Keratinocyte (primary cell): ENCODE measurements around the gene ACD. TPM values are rescaled to one million over a fixed set of nuclear protein-coding genes. Genes with fewer than 3 reads are reported as not detected.

Experiments
- DNase-seq: peaks from one replicate; pipeline ENCODE4 v3.0.0-alpha.2; 2011; ENCODE audit warnings: low read depth, missing footprints, low spot score
- FAIRE-seq: peaks from 2 replicates; lab custom pipeline; 2011; peaks lifted over from hg19 to GRCh38; lab: Jason Lieb, UNC
- H2AFZ ChIP-seq: 2 replicates; pipeline ENCODE4 v1.6.0; 2012; ENCODE audit warnings: low read length, control low read depth, inconsistent platforms; ENCODE audit not compliant: control insufficient read depth
- H3K27ac ChIP-seq: 2 replicates; pipeline ENCODE4 v1.5.1; 2011; ENCODE audit warnings: low read length; ENCODE audit not compliant: control insufficient read depth, insufficient read depth
- H3K27me3 ChIP-seq: 3 replicates; pipeline ENCODE4 v1.6.0; 2011; ENCODE audit warnings: low read length; ENCODE audit not compliant: control insufficient read depth, insufficient read depth; ENCODE audit errors: extremely low read depth
- H3K36me3 ChIP-seq, 2 experiments: 2 replicates in 1 of 2; 3 replicates in 1 of 2; pipeline ENCODE4 v1.5.1; 2011; ENCODE audit warnings: low read length in 2 of 2, mild to moderate bottlenecking in 1 of 2; ENCODE audit not compliant: control insufficient read depth in 2 of 2, insufficient read depth in 2 of 2; ENCODE audit errors: extremely low read depth in 1 of 2
- H3K4me1 ChIP-seq: 3 replicates; pipeline ENCODE4 v1.5.1; 2011; ENCODE audit warnings: low read length; ENCODE audit not compliant: control insufficient read depth, insufficient read depth; ENCODE audit errors: extremely low read depth
- H3K4me2 ChIP-seq: 3 replicates; pipeline ENCODE4 v1.6.0; 2011; ENCODE audit warnings: low read depth, low read length; ENCODE audit not compliant: control insufficient read depth, insufficient read depth; ENCODE audit errors: extremely low read depth
- H3K4me3 ChIP-seq, 3 experiments: fragments of 200-600 bp in 1 of 3; sonication (generic) in 1 of 3; 2 replicates in 2 of 3; 3 replicates in 1 of 3; pipeline ENCODE4 v1.5.1; 2011 to 2016; ENCODE audit warnings: low read length in 3 of 3, mild to moderate bottlenecking in 3 of 3, control low read depth in 2 of 3, inconsistent platforms in 1 of 3, low read depth in 1 of 3, mixed read lengths in 1 of 3, mixed run types in 1 of 3, moderate library complexity in 1 of 3; ENCODE audit not compliant: control insufficient read depth in 2 of 3, insufficient read depth in 2 of 3; ENCODE audit errors: extremely low read depth in 1 of 3
- H3K79me2 ChIP-seq: 2 replicates; pipeline ENCODE4 v1.6.0; 2012; ENCODE audit warnings: low read length; ENCODE audit not compliant: control insufficient read depth, insufficient read depth
- H3K9ac ChIP-seq: 3 replicates; pipeline ENCODE4 v1.6.0; 2011; ENCODE audit warnings: low read length; ENCODE audit not compliant: control insufficient read depth, insufficient read depth; ENCODE audit errors: extremely low read depth
- H3K9me1 ChIP-seq: 3 replicates; pipeline ENCODE4 v1.6.0; 2011; ENCODE audit warnings: low read length; ENCODE audit not compliant: control insufficient read depth, insufficient read depth; ENCODE audit errors: extremely low read depth
- H3K9me3 ChIP-seq: 2 replicates; pipeline ENCODE4 v1.5.1; 2012; ENCODE audit warnings: low read depth, low read length; ENCODE audit not compliant: control insufficient read depth
- H4K20me1 ChIP-seq: 3 replicates; pipeline ENCODE4 v1.6.0; 2011; ENCODE audit warnings: low read length; ENCODE audit not compliant: control insufficient read depth, insufficient read depth; ENCODE audit errors: extremely low read depth
- CTCF ChIP-seq, 3 experiments: IDR thresholded peaks in 1 of 3; conservative IDR thresholded peaks in 1 of 3; optimal IDR thresholded peaks in 1 of 3; 2 replicates in 2 of 3; 3 replicates in 1 of 3; pipeline versions ENCODE3 to v1.5.1; 2011; ENCODE audit warnings: low read length in 3 of 3, mild to moderate bottlenecking in 3 of 3, moderate library complexity in 2 of 3, control low read depth in 1 of 3, inconsistent platforms in 1 of 3; ENCODE audit not compliant: insufficient read depth in 2 of 3; ENCODE audit errors: extremely low read depth in 1 of 3
- EZH2 ChIP-seq: IDR thresholded peaks from one replicate; pipeline ENCODE4 v1.6.1; 2012; ENCODE audit warnings: inconsistent platforms, mild to moderate bottlenecking, low read length, moderate library complexity
- dilution Hi-C: fragments of 300-500 bp; cut with MboI; formaldehyde crosslinking; loops from one replicate; pipeline ENCODE4 v1.7.0; 2020; ENCODE audit warnings: low sequenced_read_pairs; ENCODE audit not compliant: extremely low pct_ligation_motif_present
- polyA plus RNA-seq, 5 experiments: library from polyadenylated mRNA; depleted of rRNA in 3 of 5; stranded (reverse) in 3 of 5; stranded (forward) in 1 of 5; unstranded in 1 of 5; fragments of >200 nt; gene quantifications; 1 replicate in 1 of 5; 2 replicates in 3 of 5; 3 replicates in 1 of 5; pipeline versions ENCODE4 v1.2.1 to v1.2.3, GENCODE V29; 2011 to 2012; ENCODE audit warnings: missing spikeins in 2 of 5, low read depth in 1 of 5, low replicate concordance in 1 of 5

The ACD gene
- polyA plus RNA-seq, 1 donor (not counting 4 experiments of a cell fraction or from before 2014, with no cell fraction given): 12.9 TPM

DNA sequence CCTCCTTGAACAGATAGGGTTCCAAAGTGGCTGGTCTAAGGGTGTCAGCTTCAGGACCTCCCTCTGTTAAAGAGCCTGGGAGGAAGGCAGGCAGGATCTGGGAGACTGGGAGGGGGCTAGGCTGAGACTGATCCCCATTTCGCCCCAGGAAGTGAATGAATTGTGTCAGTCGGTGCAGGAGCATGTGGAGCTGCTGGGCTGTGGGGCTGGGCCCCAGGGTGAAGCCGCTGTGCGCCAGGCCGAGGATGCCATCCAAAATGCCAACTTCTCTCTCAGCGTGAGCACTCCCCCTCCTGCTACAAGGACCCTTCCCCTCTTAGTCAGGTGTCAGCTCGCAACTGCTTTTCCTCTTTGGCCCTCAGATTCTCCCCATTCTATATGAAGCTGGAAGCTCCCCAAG, 9.0 kb downstream of the ACD start:
- Histone ChIP-seq H3K27me3 (peaks cover 89% of the 10 kb centered on the region), H3K4me3 (no peak overlapping the region), H3K9ac (no peak overlapping the region), H3K9me3 (no peaks in the 10 kb centered on the region), H3K4me2 (no peak overlapping the region), H3K36me3 (no peaks in the 10 kb centered on the region), H3K27ac (no peak overlapping the region), H3K9me1 (no peaks in the 10 kb centered on the region), H2AFZ (no peak overlapping the region), H3K79me2 (no peaks in the 10 kb centered on the region), H4K20me1 (peaks cover 2% of the 10 kb centered on the region), H3K4me1 (no peaks in the 10 kb centered on the region)
- dilution Hi-C loops: no loop called here
- TF ChIP-seq CTCF (optimal IDR thresholded peaks at IDR 0.05 in 1 of 3, IDR thresholded peaks at IDR 0.05 in 1 of 3, conservative IDR thresholded peaks at IDR 0.05 in 1 of 3; ENCODE audit: extremely low read depth in 1 of 3, insufficient read depth in 2 of 3, low read length in 3 of 3) (no peak), EZH2 (no peak)
- FAIRE-seq (no peak), DNase-seq (no peak)

GRCh38 chr16:67650023-67650422, 10.0 kb downstream of the ACD start:
- peaks cover 94% of the 10 kb centered on the region for H3K27me3 ChIP-seq
- no peaks in the 10 kb centered on the region for H3K36me3 ChIP-seq
- no peak overlapping the region for H3K27ac ChIP-seq
- no peaks in the 10 kb centered on the region for H3K9me1 ChIP-seq
- H3K9me3 ChIP-seq: no peaks in the 10 kb centered on the region
- H2AFZ ChIP-seq: no peak overlapping the region
- FAIRE-seq (no peak), DNase-seq (no peak)
- dilution Hi-C loops: no loop called here
- no peak overlapping the region for H3K4me3 ChIP-seq
- no peak overlapping the region for H3K4me2 ChIP-seq
- no peaks in the 10 kb centered on the region for H3K79me2 ChIP-seq
- H4K20me1 ChIP-seq: peaks cover 2% of the 10 kb centered on the region
- TF ChIP-seq CTCF (optimal IDR thresholded peaks at IDR 0.05 in 1 of 3, IDR thresholded peaks at IDR 0.05 in 1 of 3, conservative IDR thresholded peaks at IDR 0.05 in 1 of 3; ENCODE audit: extremely low read depth in 1 of 3, insufficient read depth in 2 of 3, low read length in 3 of 3) (no peak), EZH2 (peak; percentile 40)
- no peak overlapping the region for H3K9ac ChIP-seq
- H3K4me1 ChIP-seq: no peaks in the 10 kb centered on the region
